HAP-1 (cell line): ENCODE data around the gene ANKDD1B.

ENCODE experiments used
- DNase-seq, 2 experiments: peaks; one replicate each; pipeline ENCODE4 v3.0.0-alpha.2; 2016 to 2020; ENCODE audit warnings: low spot score in 2 of 2
- H3K27me3 ChIP-seq: fragments of 250-450 bp; sonication (Bioruptor Pico); 2 replicates; pipeline ENCODE4 v1.5.1; 2020; ENCODE audit warnings: low read depth, mild to moderate bottlenecking, moderate library complexity
- H3K36me3 ChIP-seq: fragments of 250-450 bp; sonication (Bioruptor Pico); replicated peaks from 2 replicates; pipeline ENCODE4 v1.5.1; 2020; ENCODE audit warnings: mild to moderate bottlenecking
- H3K4me1 ChIP-seq: fragments of 250-450 bp; sonication (Bioruptor Pico); 2 replicates; pipeline ENCODE4 v1.5.1; 2020; ENCODE audit warnings: mild to moderate bottlenecking
- H3K4me3 ChIP-seq: fragments of 250-450 bp; sonication (Bioruptor Pico); 2 replicates; pipeline ENCODE4 v1.5.1; 2020; ENCODE audit warnings: mild to moderate bottlenecking, moderate library complexity
- H3K9me3 ChIP-seq: fragments of 250-450 bp; sonication (Bioruptor Pico); 2 replicates; pipeline ENCODE4 v1.5.1; 2020; ENCODE audit warnings: mild to moderate bottlenecking, moderate library complexity
- in situ Hi-C: fragments of 300-500 bp; cut with MboI; formaldehyde crosslinking; loops from 3 replicates; pipeline ENCODE4 v1.14.3; 2020; ENCODE audit warnings: low sequenced_read_pairs, inconsistent platforms, mixed read lengths

Gene ANKDD1B

GRCh38 chr5:75659791-75660450 is 48.7 kb downstream of the ANKDD1B start:
- H3K4me1 ChIP-seq, result peaks cover 4% of the 10 kb centered on the region; the same call in 1 of the 2 replicates
- H3K36me3 ChIP-seq, result no peaks in the 10 kb centered on the region
- in situ Hi-C loops, result no loop called here
- H3K9me3 ChIP-seq, result no peaks in the 10 kb centered on the region
- no peak overlapping the region for H3K4me3 ChIP-seq
- H3K27me3 ChIP-seq, result no peaks in the 10 kb centered on the region
- no peak for DNase-seq

GRCh38 chr5:75660678-75661465 is 49.6 kb downstream of the ANKDD1B start:
- H3K36me3 ChIP-seq, result no peaks in the 10 kb centered on the region
- H3K4me3 ChIP-seq, result no peak overlapping the region
- in situ Hi-C loops, result no loop called here
- no peaks in the 10 kb centered on the region for H3K9me3 ChIP-seq
- peaks cover 4% of the 10 kb centered on the region; the same call in 1 of the 2 replicates for H3K4me1 ChIP-seq
- no peak for DNase-seq
- no peaks in the 10 kb centered on the region for H3K27me3 ChIP-seq

GRCh38 chr5:75662061-75662460 is 50.8 kb downstream of the ANKDD1B start:
- H3K4me1 ChIP-seq, result peaks cover 4% of the 10 kb centered on the region; the same call in 1 of the 2 replicates
- no peak for DNase-seq
- H3K36me3 ChIP-seq, result no peaks in the 10 kb centered on the region
- no peak overlapping the region for H3K4me3 ChIP-seq
- H3K9me3 ChIP-seq, result no peaks in the 10 kb centered on the region
- no peaks in the 10 kb centered on the region for H3K27me3 ChIP-seq
- in situ Hi-C loops, result no loop called here

- no peaks in the 10 kb centered on the region for H3K27me3 ChIP-seq
- in situ Hi-C loops, result no loop called here
These were observed 52.5 kb downstream of the ANKDD1B start for GRCh38 chr5:75663579-75664284.

GRCh38 chr5:75664979-75665378 is 53.7 kb downstream of the ANKDD1B start:
- H3K4me1 ChIP-seq, result peaks cover 3% of the 10 kb centered on the region; the same call in 1 of the 2 replicates
- H3K36me3 ChIP-seq, result no peaks in the 10 kb centered on the region
- no peaks in the 10 kb centered on the region for H3K9me3 ChIP-seq
- DNase-seq, result no peak
- no peak overlapping the region for H3K4me3 ChIP-seq
- in situ Hi-C loops, result no loop called here
- no peaks in the 10 kb centered on the region for H3K27me3 ChIP-seq

More at GRCh38 chr5:75663579-75664284, 52.5 kb downstream of the ANKDD1B start:
- no peak for DNase-seq
- Histone ChIP-seq H3K36me3 (no peaks in the 10 kb centered on the region), H3K4me1 (peaks cover 4% of the 10 kb centered on the region; the same call in 1 of the 2 replicates), H3K9me3 (no peaks in the 10 kb centered on the region), H3K4me3 (no peak overlapping the region)

- no peaks in the 10 kb centered on the region for H3K36me3 ChIP-seq
- no peaks in the 10 kb centered on the region for H3K9me3 ChIP-seq
- H3K4me3 ChIP-seq, result no peak overlapping the region
- no peaks in the 10 kb centered on the region for H3K27me3 ChIP-seq
- H3K4me1 ChIP-seq, result no peaks in the 10 kb centered on the region
- no peak for DNase-seq
- in situ Hi-C loops, result no loop called here
These were observed 55.5 kb downstream of the ANKDD1B start for GRCh38 chr5:75666801-75667200.

- Histone ChIP-seq H3K27me3 (no peaks in the 10 kb centered on the region), H3K4me3 (no peak overlapping the region), H3K4me1 (no peaks in the 10 kb centered on the region), H3K36me3 (no peaks in the 10 kb centered on the region), H3K9me3 (no peaks in the 10 kb centered on the region)
- in situ Hi-C loops, result no loop called here
- no peak for DNase-seq
These were observed 56.3 kb downstream of the ANKDD1B start for GRCh38 chr5:75667586-75667985.

- no peak overlapping the region for H3K4me3 ChIP-seq
- H3K36me3 ChIP-seq, result peaks cover 2% of the 10 kb centered on the region; the same call in 1 of the 2 replicates
- no peaks in the 10 kb centered on the region for H3K4me1 ChIP-seq
- no peak for DNase-seq
- H3K9me3 ChIP-seq, result no peaks in the 10 kb centered on the region
- in situ Hi-C loops, result no loop called here
- no peaks in the 10 kb centered on the region for H3K27me3 ChIP-seq
These were observed 57.2 kb downstream of the ANKDD1B start for GRCh38 chr5:75668445-75668844.

GRCh38 chr5:75668977-75669689 is 57.9 kb downstream of the ANKDD1B start:
- Histone ChIP-seq H3K4me3 (no peak overlapping the region), H3K4me1 (no peaks in the 10 kb centered on the region), H3K36me3 (peaks cover 2% of the 10 kb centered on the region; the same call in 1 of the 2 replicates), H3K27me3 (no peaks in the 10 kb centered on the region), H3K9me3 (no peaks in the 10 kb centered on the region)
- DNase-seq, result no peak
- in situ Hi-C loops, result no loop called here

GRCh38 chr5:75670577-75670976 is 59.3 kb downstream of the ANKDD1B start:
- Histone ChIP-seq H3K4me3 (no peak overlapping the region), H3K4me1 (no peaks in the 10 kb centered on the region), H3K9me3 (no peaks in the 10 kb centered on the region), H3K27me3 (no peaks in the 10 kb centered on the region), H3K36me3 (peaks cover 3% of the 10 kb centered on the region; the same call in 1 of the 2 replicates)
- in situ Hi-C loops, result no loop called here
- DNase-seq, result no peak

GRCh38 chr5:75671506-75671905 is 60.3 kb downstream of the ANKDD1B start:
- no peak for DNase-seq
- in situ Hi-C loops, result no loop called here
- Histone ChIP-seq H3K4me1 (no peaks in the 10 kb centered on the region), H3K27me3 (no peaks in the 10 kb centered on the region), H3K4me3 (no peak overlapping the region), H3K36me3 (peaks cover 7% of the 10 kb centered on the region), H3K9me3 (no peaks in the 10 kb centered on the region)

GRCh38 chr5:75672616-75673015 is 61.4 kb downstream of the ANKDD1B start:
- Histone ChIP-seq H3K9me3 (no peaks in the 10 kb centered on the region), H3K4me3 (no peak overlapping the region), H3K36me3 (peaks cover 7% of the 10 kb centered on the region), H3K27me3 (no peaks in the 10 kb centered on the region), H3K4me1 (no peaks in the 10 kb centered on the region)
- in situ Hi-C loops, result no loop called here
- DNase-seq, result no peak

GRCh38 chr5:75675783-75676182 is 64.5 kb downstream of the ANKDD1B start:
- Histone ChIP-seq H3K36me3 (peaks cover 7% of the 10 kb centered on the region), H3K9me3 (no peaks in the 10 kb centered on the region), H3K27me3 (no peaks in the 10 kb centered on the region), H3K4me1 (no peaks in the 10 kb centered on the region), H3K4me3 (no peak overlapping the region)
- no peak for DNase-seq
- in situ Hi-C loops, result no loop called here
